H1 (cell line): ENCODE data around the gene HAPLN3. TPM values are rescaled to one million over a fixed set of nuclear protein-coding genes. Genes with fewer than 3 reads are reported as not detected.

Experiments used
- CHD7 ChIP-seq: fragments of 300-600 bp; sonication (generic); IDR thresholded peaks from 2 replicates; pipeline ENCODE4 v1.7.1; 2012; ENCODE audit warnings: low read length, moderate library complexity, mild to moderate bottlenecking, inconsistent platforms; ENCODE audit not compliant: insufficient replicate concordance
- CTCF ChIP-seq, 3 experiments: IDR thresholded peaks; 1 replicate in 2 of 3; 2 replicates in 1 of 3; pipeline versions ENCODE4 v1.5.1 to v1.6.1; 2011; ENCODE audit warnings: low read length in 3 of 3, mild to moderate bottlenecking in 3 of 3, inconsistent platforms in 2 of 3, low read depth in 1 of 3, moderate library complexity in 1 of 3; ENCODE audit not compliant: insufficient read depth in 1 of 3; ENCODE audit errors: control extremely low read depth in 1 of 3
- HDAC6 ChIP-seq: IDR thresholded peaks from one replicate; pipeline ENCODE4 v1.7.1; 2012; ENCODE audit warnings: low read depth, mild to moderate bottlenecking, inconsistent platforms, low read length, moderate library complexity
- MAX ChIP-seq: IDR thresholded peaks from 2 replicates; pipeline ENCODE4 v1.6.1; 2012; ENCODE audit warnings: inconsistent platforms
- POLR2AphosphoS5 ChIP-seq: IDR thresholded peaks from 2 replicates; pipeline ENCODE4 v1.6.1; 2011; ENCODE audit warnings: low read depth, low read length
- SAP30 ChIP-seq: fragments of 300-600 bp; sonication (generic); IDR thresholded peaks from 2 replicates; pipeline ENCODE4 v1.7.1; 2012; ENCODE audit warnings: low read length, moderate library complexity, mild to moderate bottlenecking, inconsistent platforms; ENCODE audit not compliant: insufficient read depth, insufficient replicate concordance
- SIRT6 ChIP-seq: IDR thresholded peaks from one replicate; pipeline ENCODE4 v1.7.1; 2012; ENCODE audit warnings: low read length, inconsistent platforms
- SP2 ChIP-seq: IDR thresholded peaks from 2 replicates; pipeline ENCODE4 v1.6.1; 2012; ENCODE audit warnings: mild to moderate bottlenecking, low read length, inconsistent platforms
- TAF1 ChIP-seq: IDR thresholded peaks from 2 replicates; pipeline ENCODE4 v1.6.1; 2011; ENCODE audit warnings: mild to moderate bottlenecking, low read depth, low read length
- polyA plus RNA-seq, 7 experiments: library from polyadenylated mRNA; depleted of rRNA in 3 of 7; stranded (reverse) in 5 of 7; unstranded in 2 of 7; fragments of >200 nt in 5 of 7; fragments of 200-250 nt in 2 of 7; gene quantifications; 1 replicate in 5 of 7; 2 replicates in 1 of 7; 4 replicates in 1 of 7; pipeline versions ENCODE4 v1.2.1 to v1.2.3, GENCODE V29; 2011 to 2013; ENCODE audit warnings: missing spikeins in 2 of 7, mixed read lengths in 2 of 7
- total RNA-seq: library from RNA; stranded (reverse); fragmentation: NEBNext Ultra II Directional; extraction: Animal tissue kit (Norgen Biotek cat#: 25700); gene quantifications from 2 replicates; pipeline ENCODE4 v1.2.1, GENCODE V29; 2021

HAPLN3 gene
- total and polyA plus RNA-seq, 2 of the 8 experiments (the other 6 are each of a cell fraction or from before 2014, with no cell fraction given) = 76.2 to 79.7 TPM

GRCh38 chr15:88907111-88907510 lies 11.8 kb upstream of the HAPLN3 start (continued):
- TF ChIP-seq CHD7 (no peak), CTCF (IDR thresholded peaks at IDR 0.05; ENCODE audit: control extremely low read depth in 1 of 3, insufficient read depth in 1 of 3, low read depth in 1 of 3, low read length in 3 of 3) (no peak), HDAC6 (no peak), POLR2AphosphoS5 (no peak), SP2 (no peak), MAX (no peak), TAF1 (no peak), SAP30 (no peak), SIRT6 (no peak)
